HG03460 (cell line): ENCODE measurements around the gene SERHL2.
"Not testable (repeated sequence)": the region's sequence is repeated elsewhere in the genome, so short reads cannot be mapped to it uniquely, and the experiment has no call there.

Experiments used
- ATAC-seq: cut with Tn5 transposase; IDR thresholded peaks from one replicate; pipeline ENCODE4 v1.9.1; 2021; ENCODE audit not compliant: unreplicated experiment

SERHL2 gene

GRCh38 chr22:42571068-42571467 is 17.3 kb downstream of the SERHL2 start:
- not testable (repeated sequence) for ATAC-seq

GRCh38 chr22:42574046-42574445 is 20.3 kb downstream of the SERHL2 start:
- not testable (repeated sequence) for ATAC-seq

- not testable (repeated sequence) for ATAC-seq
These were observed 20.7 kb downstream of the SERHL2 start for GRCh38 chr22:42574468-42574867.

- not testable (repeated sequence) for ATAC-seq
These were observed 22.3 kb downstream of the SERHL2 start for GRCh38 chr22:42575996-42576574.

- not testable (repeated sequence) for ATAC-seq
These were observed 23.4 kb downstream of the SERHL2 start for GRCh38 chr22:42577141-42577540.

GRCh38 chr22:42577623-42578240 is 24.0 kb downstream of the SERHL2 start:
- no peak for ATAC-seq

GRCh38 chr22:42580040-42580439 is 26.3 kb downstream of the SERHL2 start:
- not testable (repeated sequence) for ATAC-seq

GRCh38 chr22:42581194-42581761 is 27.5 kb downstream of the SERHL2 start:
- not testable (repeated sequence) for ATAC-seq

- ATAC-seq = peak; percentile 57
These were observed 28.3 kb downstream of the SERHL2 start for GRCh38 chr22:42581762-42582716.

GRCh38 chr22:42582987-42583386 is 29.2 kb downstream of the SERHL2 start:
- ATAC-seq = no peak

- no peak for ATAC-seq
These were observed 30.7 kb downstream of the SERHL2 start for GRCh38 chr22:42584364-42584940.

GRCh38 chr22:42585096-42585495 is 31.3 kb downstream of the SERHL2 start:
- ATAC-seq = no peak

GRCh38 chr22:42586381-42586780 is 32.6 kb downstream of the SERHL2 start:
- no peak for ATAC-seq

GRCh38 chr22:42587588-42588175 is 33.9 kb downstream of the SERHL2 start:
- no peak for ATAC-seq

GRCh38 chr22:42591987-42592386 is 38.2 kb downstream of the SERHL2 start:
- no peak for ATAC-seq

GRCh38 chr22:42595434-42595833 is 41.7 kb downstream of the SERHL2 start:
- ATAC-seq = no peak

GRCh38 chr22:42596336-42596735 is 42.6 kb downstream of the SERHL2 start:
- ATAC-seq = no peak

- no peak for ATAC-seq
These were observed 43.2 kb downstream of the SERHL2 start for GRCh38 chr22:42596863-42597530.

GRCh38 chr22:42601879-42602465 is 48.2 kb downstream of the SERHL2 start:
- no peak for ATAC-seq

- no peak for ATAC-seq
These were observed 48.7 kb downstream of the SERHL2 start for GRCh38 chr22:42602470-42602869.
